ENCODE data around the gene ANKRD13D. TPM values are rescaled to one million over a fixed set of nuclear protein-coding genes. Genes with fewer than 3 reads are reported as not detected.
"Not testable (repeated sequence)": the region's sequence is repeated elsewhere in the genome, so short reads cannot be mapped to it uniquely, and the experiment has no call there.

ANKRD13D gene
- total RNA-seq, 1 experiment from 2014 or later: 31.3 TPM

DNA sequence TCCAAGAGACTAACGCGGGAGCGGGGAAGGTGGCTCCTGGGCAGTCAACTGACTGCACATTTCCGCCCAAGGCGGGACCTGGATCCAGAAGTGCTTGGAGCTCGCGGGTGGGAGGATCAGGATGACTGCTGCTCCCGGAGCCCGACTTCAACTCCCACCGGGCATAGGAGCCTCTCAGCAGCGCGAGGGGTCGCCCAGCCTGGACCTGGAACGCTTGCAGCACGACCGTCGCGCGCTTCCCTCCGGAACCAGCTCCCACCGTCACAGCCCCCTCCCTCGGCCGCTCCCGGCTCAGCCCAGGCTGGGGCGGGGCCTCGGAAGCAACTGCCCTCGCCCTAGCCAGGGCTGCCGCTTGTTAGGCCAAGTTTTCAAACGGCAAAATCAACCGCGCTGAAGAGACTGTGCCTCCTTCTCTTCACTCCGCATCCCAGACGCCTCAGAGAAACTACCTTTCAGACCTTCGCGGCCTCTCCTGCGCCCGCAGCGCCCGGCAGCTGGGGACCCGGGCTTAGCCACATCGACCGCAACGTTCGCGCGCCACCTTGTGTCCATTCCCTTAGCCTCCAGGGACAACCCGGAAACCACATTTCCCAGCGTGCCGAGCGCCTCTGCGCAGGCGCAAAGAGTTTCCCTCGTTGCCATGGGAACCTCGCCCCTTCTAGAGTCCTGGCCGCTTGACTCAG, 28.2 kb downstream of the ANKRD13D start:
- DNase-seq (ENCODE audit: low read depth): peak; percentile 91

DNA sequence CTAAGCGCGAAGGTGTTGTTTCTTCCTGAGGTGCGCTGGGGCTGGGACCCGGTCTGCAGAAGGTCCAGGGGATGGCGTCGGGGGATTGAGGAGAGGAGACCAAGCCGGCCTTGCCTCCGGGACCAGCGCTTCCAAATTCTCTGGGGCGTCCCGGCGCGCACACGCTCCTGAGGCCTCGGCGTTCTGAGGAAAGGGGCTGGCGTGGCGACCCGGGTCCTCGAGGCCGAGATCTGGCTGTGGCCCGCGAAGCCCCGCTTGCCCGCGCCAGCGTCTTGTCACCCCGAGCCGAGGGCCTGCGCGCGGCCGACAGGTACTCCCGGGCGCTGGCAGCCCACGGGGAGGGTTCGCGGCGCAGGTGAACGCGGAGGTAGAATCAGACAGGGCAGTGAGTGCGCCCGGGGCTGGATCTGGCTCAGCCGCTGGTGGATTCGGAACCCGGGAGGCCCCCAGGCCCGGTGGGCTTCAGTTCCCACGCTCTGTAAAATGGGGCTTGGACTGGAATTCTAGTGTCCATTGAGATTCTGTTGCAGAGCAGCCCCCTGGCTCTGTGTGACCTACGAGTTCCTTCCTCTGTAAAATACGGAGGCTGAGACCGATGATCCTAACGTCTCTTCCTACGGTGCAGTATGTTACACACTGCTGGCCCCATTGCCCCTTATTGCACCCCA, 28.9 kb downstream of the ANKRD13D start:
- DNase-seq (ENCODE audit: low read depth): no peak

DNA sequence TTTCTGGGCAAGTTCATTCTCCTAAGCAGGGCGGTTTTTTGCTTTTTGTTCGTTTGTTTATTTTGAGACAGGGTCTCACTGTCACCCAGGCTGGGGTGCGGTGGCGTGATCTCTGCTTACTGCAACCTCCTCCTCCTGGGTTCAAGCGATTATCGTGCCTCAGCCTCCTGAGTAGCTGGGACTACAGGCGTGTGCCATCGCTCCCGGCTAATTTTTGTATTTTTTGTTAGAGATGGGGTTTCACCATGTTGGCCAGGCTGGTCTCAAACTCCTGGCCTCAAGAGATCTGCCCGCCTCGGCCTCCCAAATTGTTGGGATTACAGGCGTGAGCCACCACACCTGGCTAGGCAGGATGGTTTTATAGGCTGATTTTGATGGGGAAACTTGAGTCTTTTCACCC, 29.8 kb downstream of the ANKRD13D start:
- not testable (repeated sequence) for DNase-seq (ENCODE audit: low read depth)

- DNase-seq (ENCODE audit: low read depth): no peak
Measured at GRCh38 chr11:67320011-67320410, 30.9 kb downstream of the ANKRD13D start.

GRCh38 chr11:67320691-67321090, 31.6 kb downstream of the ANKRD13D start:
- DNase-seq (ENCODE audit: low read depth): no peak

GRCh38 chr11:67321313-67321871, 32.3 kb downstream of the ANKRD13D start:
- DNase-seq (ENCODE audit: low read depth): peak; percentile 25

- DNase-seq (ENCODE audit: low read depth): no peak
Measured at GRCh38 chr11:67322049-67322448, 32.9 kb downstream of the ANKRD13D start.

- DNase-seq (ENCODE audit: low read depth): no peak
Measured at GRCh38 chr11:67323526-67323925, 34.4 kb downstream of the ANKRD13D start.

GRCh38 chr11:67332081-67332691, 43.1 kb downstream of the ANKRD13D start:
- no peak for DNase-seq (ENCODE audit: low read depth)

DNA sequence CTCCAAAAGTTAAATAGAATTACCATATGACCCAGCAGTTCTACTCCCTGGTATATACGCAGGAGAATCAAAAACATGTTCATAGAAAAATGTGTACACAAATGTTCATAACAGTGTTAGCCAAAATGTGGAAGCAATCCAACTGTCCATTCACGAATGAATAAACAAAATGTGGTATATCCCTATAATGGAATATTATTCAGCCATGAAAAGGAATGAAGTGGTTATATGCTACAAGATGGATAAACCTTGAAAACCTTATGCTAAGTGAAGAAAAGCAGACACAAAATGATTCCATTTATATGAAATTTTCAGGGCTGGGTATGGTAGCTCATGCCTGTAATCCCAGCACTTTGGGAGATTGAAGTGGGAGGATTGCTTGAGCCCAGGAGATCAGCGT, 48.2 kb downstream of the ANKRD13D start:
- DNase-seq (ENCODE audit: low read depth): no peak

- DNase-seq (ENCODE audit: low read depth): no peak
Measured at GRCh38 chr11:67344264-67344663, 55.2 kb downstream of the ANKRD13D start.

GRCh38 chr11:67345247-67345919, 56.3 kb downstream of the ANKRD13D start:
- no peak for DNase-seq (ENCODE audit: low read depth)

DNA sequence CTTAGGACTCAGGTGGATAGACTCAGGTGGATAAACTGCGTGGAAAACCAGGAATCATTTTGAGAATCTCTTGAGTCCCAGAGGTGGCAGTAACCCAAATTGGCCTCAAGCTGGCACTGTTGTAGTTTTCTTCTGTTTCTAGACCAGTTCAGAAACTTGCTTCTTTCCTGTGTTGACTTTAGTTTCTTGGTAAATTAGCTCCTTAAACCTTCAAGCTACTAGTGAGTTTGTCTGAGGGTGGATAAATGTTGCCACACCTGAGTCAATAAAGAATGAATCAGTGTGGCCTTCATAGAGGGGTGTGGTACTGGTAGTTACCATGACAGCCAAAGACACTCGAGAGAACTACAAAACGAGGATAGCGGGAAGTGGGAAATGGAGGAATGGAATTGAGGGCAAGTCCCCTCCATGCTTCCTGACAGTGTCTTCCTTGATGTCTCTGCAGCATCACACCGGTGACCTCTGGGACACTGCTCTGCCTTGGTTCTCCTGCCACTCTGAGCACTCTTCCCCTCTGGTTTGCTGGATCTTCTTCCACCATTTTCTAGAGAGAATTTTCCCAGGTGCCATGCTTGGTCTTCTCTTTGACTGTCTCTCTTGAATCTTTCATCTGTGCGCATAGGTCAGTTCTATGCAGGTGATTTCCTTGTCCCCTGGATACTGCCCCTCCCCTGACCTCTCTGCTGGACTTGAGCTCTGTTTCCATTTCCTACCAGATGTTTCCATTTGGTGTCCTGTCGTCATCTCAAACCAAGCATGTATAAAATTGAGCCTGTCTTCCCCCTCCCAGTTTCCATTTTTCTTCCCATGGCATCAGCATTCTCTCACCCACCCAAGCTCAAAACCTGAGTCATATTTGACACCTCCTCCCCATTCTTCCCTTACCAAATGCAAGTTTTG, 57.1 kb downstream of the ANKRD13D start:
- peak; percentile 55 for DNase-seq (ENCODE audit: low read depth)

GRCh38 chr11:67347964-67348749, 59.1 kb downstream of the ANKRD13D start:
- DNase-seq (ENCODE audit: low read depth): no peak

DNA sequence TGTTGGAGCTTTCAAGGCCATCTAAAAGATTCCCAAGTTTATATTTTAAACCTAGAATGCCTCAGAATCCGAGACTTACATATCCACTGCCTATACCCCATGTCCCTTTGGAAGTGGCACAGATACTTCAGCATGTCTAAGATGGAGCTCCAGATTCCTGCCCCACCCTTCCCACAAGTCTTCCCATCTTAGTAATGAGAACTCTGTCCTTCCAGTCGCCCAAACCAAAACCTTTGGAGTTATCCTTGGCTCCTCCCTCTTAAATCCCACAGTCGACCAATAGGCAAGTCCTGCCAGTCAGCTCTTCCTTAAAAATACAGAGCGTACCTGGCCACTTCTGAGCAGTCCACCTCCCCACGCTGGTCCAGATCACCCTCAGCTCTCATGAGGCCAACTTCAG, 59.9 kb downstream of the ANKRD13D start:
- DNase-seq (ENCODE audit: low read depth): no peak

DNA sequence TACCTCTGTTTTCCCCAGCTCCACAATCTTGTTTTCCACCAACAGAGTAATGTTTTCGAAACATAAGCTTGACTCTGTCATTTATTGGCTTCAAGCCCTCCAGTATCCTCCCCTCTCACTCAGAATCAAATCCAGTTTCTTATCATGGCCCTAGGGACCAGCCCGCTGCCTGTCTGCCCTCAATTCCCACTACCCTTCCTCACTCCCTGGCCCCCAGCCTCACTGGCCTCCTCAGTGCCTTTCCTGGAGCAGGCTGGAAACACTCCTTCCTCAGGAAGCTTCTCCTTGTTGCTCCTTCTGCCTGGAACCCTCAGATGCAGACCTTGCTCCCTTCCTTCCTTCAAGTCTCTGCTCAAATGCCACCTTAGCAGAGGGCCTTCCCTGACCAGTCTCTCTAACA, 60.4 kb downstream of the ANKRD13D start:
- DNase-seq (ENCODE audit: low read depth): no peak

DNA sequence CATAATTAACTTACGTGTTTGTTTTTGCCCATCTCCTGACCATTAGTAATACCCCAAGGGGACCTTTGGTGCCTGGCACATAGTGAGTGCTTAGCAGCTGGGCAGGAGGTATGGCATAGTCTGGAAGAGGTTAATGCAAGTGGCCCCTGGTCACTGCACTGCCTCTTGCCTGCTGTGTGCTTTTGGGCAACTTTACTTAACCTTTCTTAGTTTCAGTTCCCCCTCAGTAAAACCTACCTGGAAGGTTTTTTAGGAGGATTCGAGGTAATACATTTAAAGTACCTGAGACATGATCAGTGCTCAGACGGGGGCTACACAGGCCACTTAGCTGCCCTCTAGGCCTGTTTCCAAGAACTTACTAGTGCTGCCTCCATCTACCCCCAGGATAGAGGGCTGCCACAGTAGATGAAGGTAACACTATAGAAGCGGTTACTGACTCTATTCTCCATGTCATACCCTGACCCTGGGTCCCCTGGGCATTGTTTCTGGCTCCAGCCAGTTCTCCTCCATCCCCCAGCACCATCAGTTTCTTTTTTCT, 60.9 kb downstream of the ANKRD13D start:
- DNase-seq (ENCODE audit: low read depth): no peak

DNA sequence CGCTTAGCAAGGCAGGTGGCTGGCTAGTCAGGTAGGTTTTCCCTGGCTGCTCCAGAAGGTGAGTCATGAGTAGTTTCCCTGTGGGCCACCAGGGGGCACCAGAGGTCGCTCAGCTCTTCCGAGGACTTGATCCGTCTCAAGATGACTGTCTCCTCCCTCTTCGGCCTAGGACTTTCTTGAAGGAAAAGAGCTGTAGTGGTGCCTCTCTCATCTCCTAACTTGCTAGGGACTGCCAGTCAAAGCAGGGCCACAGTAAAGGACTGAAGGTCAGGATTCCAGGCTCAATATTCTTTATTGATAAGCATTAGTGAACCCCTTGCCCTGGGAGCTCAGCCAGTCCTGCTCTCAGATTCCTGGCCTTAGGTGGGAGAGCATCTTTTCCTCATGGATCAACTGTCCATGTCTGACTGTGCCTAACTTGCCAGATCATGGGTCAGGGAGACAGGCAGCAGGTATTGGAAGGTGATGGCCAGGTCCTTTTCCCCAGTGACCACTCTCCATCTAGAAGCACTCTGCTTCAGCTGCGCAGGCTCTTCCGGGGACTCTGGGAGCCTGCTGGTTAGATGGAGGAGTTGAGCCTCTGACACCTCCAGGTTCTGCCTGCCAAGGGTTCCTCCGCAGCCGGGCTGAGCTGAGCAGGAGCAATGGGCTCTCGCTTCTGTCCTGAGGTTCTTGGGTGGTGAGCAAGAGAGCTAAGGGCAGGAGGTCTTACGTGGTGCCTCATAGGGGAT, 62.3 kb downstream of the ANKRD13D start:
- DNase-seq (ENCODE audit: low read depth): peak; percentile 71

Data from LHCN-M2 (cell line).